NOMO-1 (cell line): ENCODE results near the gene PLCB4.
A peak's percentile ranks its signal among the peaks of the same experiment; 100 is the strongest.

Source experiments
- DNase-seq, 2 experiments: peaks; one replicate each; lab custom pipeline; 2025; ENCODE audit not compliant: unreplicated experiment in 2 of 2; lab: John Stamatoyannopoulos, UW

Gene PLCB4

GRCh38 chr20:9256393-9256792 is 187.5 kb downstream of the PLCB4 start:
- DNase-seq: no peak

GRCh38 chr20:9258901-9259300 is 190.0 kb downstream of the PLCB4 start:
- peak in 1 of 2 experiments; percentile 20 for DNase-seq

GRCh38 chr20:9260027-9260426 is 191.1 kb downstream of the PLCB4 start:
- no peak for DNase-seq

GRCh38 chr20:9261781-9262180 is 192.9 kb downstream of the PLCB4 start:
- no peak for DNase-seq

- DNase-seq: no peak
These were observed 193.8 kb downstream of the PLCB4 start for GRCh38 chr20:9262653-9263194.

GRCh38 chr20:9269280-9269971 is 200.5 kb downstream of the PLCB4 start:
- DNase-seq: no peak

- DNase-seq: no peak
These were observed 201.9 kb downstream of the PLCB4 start for GRCh38 chr20:9270831-9271230.

GRCh38 chr20:9276966-9277468 is 208.1 kb downstream of the PLCB4 start:
- no peak for DNase-seq

- DNase-seq: no peak
These were observed 211.1 kb downstream of the PLCB4 start for GRCh38 chr20:9279918-9280401.

- DNase-seq: no peak
These were observed 211.8 kb downstream of the PLCB4 start for GRCh38 chr20:9280666-9281065.

GRCh38 chr20:9281803-9282202 is 212.9 kb downstream of the PLCB4 start:
- DNase-seq: no peak

GRCh38 chr20:9285617-9286016 is 216.7 kb downstream of the PLCB4 start:
- no peak for DNase-seq

GRCh38 chr20:9286501-9287461 is 217.9 kb downstream of the PLCB4 start:
- no peak for DNase-seq

GRCh38 chr20:9287826-9288225 is 218.9 kb downstream of the PLCB4 start:
- no peak for DNase-seq

GRCh38 chr20:9290331-9290730 is 221.4 kb downstream of the PLCB4 start:
- no peak for DNase-seq

GRCh38 chr20:9293145-9293544 is 224.3 kb downstream of the PLCB4 start:
- DNase-seq: no peak

GRCh38 chr20:9294041-9294440 is 225.2 kb downstream of the PLCB4 start:
- no peak for DNase-seq

- DNase-seq: no peak
These were observed 230.0 kb downstream of the PLCB4 start for GRCh38 chr20:9298906-9299305.

- no peak for DNase-seq
These were observed 231.2 kb downstream of the PLCB4 start for GRCh38 chr20:9300080-9300479.

- DNase-seq: no peak
These were observed 231.6 kb downstream of the PLCB4 start for GRCh38 chr20:9300534-9300933.
